HCT116 (cell line): ENCODE data around the gene STAB1. TPM values are rescaled to one million over a fixed set of nuclear protein-coding genes. Genes with fewer than 3 reads are reported as not detected.

ENCODE experiments used
- ATAC-seq: fragments of 200-7000 bp; cut with Tn5 transposase; 2 replicates; pipeline ENCODE4 v1.9.1; 2020; ENCODE audit warnings: mild to moderate bottlenecking, moderate library complexity
- BruUV-seq: library from RNA; stranded (reverse); fragments of 400-500 nt; replicated peaks from 2 replicates; lab custom pipeline; 2021; lab: Mats Ljungman, UMichigan
- CTCF ChIA-PET: fragments of 300-600 bp; sonication (Branson Sonifier 250); formaldehyde crosslinking; loops from one replicate; lab custom pipeline; 2021; ENCODE audit warnings: antibody characterized with exemption; lab: Charles Lee
- POLR2A ChIA-PET: fragments of 300-600, 350-600 bp; sonication (Branson Sonifier 250); formaldehyde crosslinking; loops from one replicate; lab custom pipeline; 2021; ENCODE audit warnings: antibody characterized with exemption; lab: Charles Lee
- RAD21 ChIA-PET, 2 experiments: fragments of 300-600 bp; sonication (Branson Sonifier 250); formaldehyde crosslinking; loops; one replicate each; lab custom pipeline; 2023; ENCODE audit warnings: low total read pairs in 2 of 2; ENCODE audit not compliant: uncharacterized antibody in 2 of 2, unreplicated experiment in 2 of 2, low non-redundant PET in 1 of 2; lab: Charles Lee
- DNase-seq: peaks from one replicate; pipeline ENCODE4 v3.0.0-alpha.2; 2010; ENCODE audit warnings: low read depth, low spot score
- H2AFZ ChIP-seq: fragments of 200-600 bp; shearing (Covaris generic), sonication (generic); 2 replicates; pipeline ENCODE4 v1.6.1; 2017; ENCODE audit warnings: low read depth, mixed run types, mixed read lengths, antibody characterized with exemption, low read length; ENCODE audit not compliant: poor library complexity, severe bottlenecking
- H3K27ac ChIP-seq: 2 replicates; pipeline ENCODE4 v1.5.1; 2012; ENCODE audit warnings: low read depth, low read length
- H3K27me3 ChIP-seq: fragments of 200-600 bp; sonication (generic); 2 replicates; pipeline ENCODE4 v1.6.1; 2016; ENCODE audit warnings: mixed run types, low read length, mixed read lengths; ENCODE audit not compliant: insufficient read depth
- H3K36me3 ChIP-seq, 2 experiments: fragments of 200-500 bp in 1 of 2; fragments of 200-600 bp in 1 of 2; sonication (Bioruptor generic) in 1 of 2; sonication (generic) in 1 of 2; 2 replicates each; pipeline versions ENCODE4 v1.5.1 to v1.6.1; 2014 to 2016; ENCODE audit warnings: low read length in 2 of 2, inconsistent platforms in 1 of 2, mixed read lengths in 1 of 2, mixed run types in 1 of 2; ENCODE audit not compliant: insufficient read depth in 2 of 2, control insufficient read depth in 1 of 2
- H3K4me1 ChIP-seq, 2 experiments: fragments of 200-600 bp in 1 of 2; sonication (generic) in 1 of 2; 2 replicates each; pipeline versions ENCODE4 v1.5.1 to v1.6.1; 2012 to 2017; ENCODE audit warnings: low read length in 2 of 2, inconsistent platforms in 1 of 2, mild to moderate bottlenecking in 1 of 2, mixed read lengths in 1 of 2, mixed run types in 1 of 2, moderate library complexity in 1 of 2; ENCODE audit not compliant: insufficient read depth in 2 of 2, control insufficient read depth in 1 of 2
- H3K4me2 ChIP-seq: fragments of 200-600 bp; sonication (generic); 2 replicates; pipeline ENCODE4 v1.6.1; 2017; ENCODE audit warnings: mixed run types, low read length, mixed read lengths
- H3K4me3 ChIP-seq, 2 experiments: fragments of 200-600 bp in 1 of 2; sonication (generic) in 1 of 2; replicated peaks in 1 of 2; 2 replicates each; pipeline ENCODE4 v1.5.1; 2011 to 2016; ENCODE audit warnings: low read length in 2 of 2, control low read depth in 1 of 2, low read depth in 1 of 2, mild to moderate bottlenecking in 1 of 2, mixed read lengths in 1 of 2, mixed run types in 1 of 2
- H3K79me2 ChIP-seq: fragments of 200-600 bp; sonication (generic); 2 replicates; pipeline ENCODE4 v1.6.1; 2017; ENCODE audit warnings: mild to moderate bottlenecking, mixed run types, low read length, moderate library complexity, mixed read lengths; ENCODE audit not compliant: insufficient read depth
- H3K9ac ChIP-seq: fragments of 200-600 bp; sonication (generic); 2 replicates; pipeline ENCODE4 v1.6.1; 2016; ENCODE audit warnings: low read length, mixed read lengths
- H3K9me2 ChIP-seq: fragments of 200-600 bp; sonication (generic), shearing (Covaris generic); 2 replicates; pipeline ENCODE4 v1.6.1; 2017; ENCODE audit warnings: mixed run types, mild to moderate bottlenecking, moderate library complexity; ENCODE audit not compliant: insufficient read depth
- H3K9me3 ChIP-seq, 2 experiments: fragments of 200-500 bp in 1 of 2; fragments of 200-600 bp in 1 of 2; sonication (Bioruptor generic) in 1 of 2; sonication (generic) in 1 of 2; 2 replicates each; pipeline ENCODE4 v1.6.1; 2014 to 2017; ENCODE audit warnings: low read length in 2 of 2, mixed read lengths in 2 of 2, inconsistent platforms in 1 of 2, low read depth in 1 of 2, mild to moderate bottlenecking in 1 of 2, mixed run types in 1 of 2, moderate library complexity in 1 of 2; ENCODE audit not compliant: control insufficient read depth in 1 of 2, insufficient read depth in 1 of 2
- H4K20me1 ChIP-seq: fragments of 200-600 bp; sonication (generic), shearing (Covaris generic); 2 replicates; pipeline ENCODE4 v1.6.1; 2017; ENCODE audit warnings: mixed run types, mild to moderate bottlenecking, moderate library complexity; ENCODE audit not compliant: insufficient read depth
- EZH2 ChIP-seq: fragments of 200-600 bp; sonication (generic); IDR thresholded peaks from 2 replicates; pipeline ENCODE4 v1.6.1; 2017; ENCODE audit warnings: antibody characterized with exemption, mixed run types
- EZH2phosphoT487 ChIP-seq: fragments of 200-600 bp; IDR thresholded peaks from 2 replicates; pipeline ENCODE4 v1.6.1; 2018; ENCODE audit warnings: antibody characterized with exemption, borderline replicate concordance
- JUND ChIP-seq: IDR thresholded peaks from 2 replicates; pipeline ENCODE4 v1.6.1; 2012
- MAX ChIP-seq: IDR thresholded peaks from 2 replicates; pipeline ENCODE4 v1.6.1; 2012
- POLR2A ChIP-seq: IDR thresholded peaks from 2 replicates; pipeline ENCODE4 v1.7.0; 2011; ENCODE audit warnings: borderline replicate concordance; ENCODE audit not compliant: insufficient read depth, insufficient read length; ENCODE audit errors: extremely low read depth
- SP1 ChIP-seq: IDR thresholded peaks from 2 replicates; pipeline ENCODE4 v1.6.1; 2012; ENCODE audit warnings: low read depth
- ZFX ChIP-seq: fragments of 450-650 bp; IDR thresholded peaks from 2 replicates; pipeline ENCODE4 v1.6.1; 2017
- ZNF274 ChIP-seq: fragments of 200-500 bp; sonication (Bioruptor generic); IDR thresholded peaks from 2 replicates; pipeline ENCODE4 v1.6.1; 2014; ENCODE audit warnings: mild to moderate bottlenecking, low read depth, low read length, inconsistent platforms
- intact Hi-C: fragments of 100-400 bp; cut with micrococcal nuclease; formaldehyde crosslinking; loops from 2 replicates; pipeline ENCODE4 v1.10.0; 2022
- total RNA-seq: library from RNA; stranded (reverse); gene quantifications from one replicate; pipeline ENCODE4 v1.2.1, GENCODE V29; 2021; ENCODE audit not compliant: unreplicated experiment

Gene STAB1
- total RNA-seq, 1 experiment from 2014 or later = 0.44 TPM

GRCh38 chr3:52463416-52463815 lies 31.7 kb upstream of the STAB1 start (continued):
- TF ChIP-seq ZNF274 (no peak), ZFX (no peak), JUND (no peak), SP1 (no peak), POLR2A (no peak)
- TF ChIP-seq, all 23 proteins: peak for 0

- CTCF ChIA-PET = no interaction called here
- POLR2A ChIA-PET = no interaction called here
- DNase-seq (no peak), ATAC-seq (no peak)
- Histone ChIP-seq H3K79me2 (peaks cover 41% of the 10 kb centered on the region), H3K4me1 (no peaks in the 10 kb centered on the region), H4K20me1 (no peaks in the 10 kb centered on the region), H3K4me2 (no peak overlapping the region), H3K27me3 (no peaks in the 10 kb centered on the region), H3K9ac (no peak overlapping the region), H3K36me3 (peaks cover 13 to 21% of the 10 kb centered on the region in 2 experiments), H3K9me3 (no peaks in the 10 kb centered on the region), H3K4me3 (no peak overlapping the region), H2AFZ (no peak overlapping the region), H3K9me2 (no peaks in the 10 kb centered on the region), H3K27ac (no peak overlapping the region)
- BruUV-seq = no TSS peak
- intact Hi-C loops = no loop called here
- RAD21 ChIA-PET = no interaction called here
- no peak for TF ChIP-seq MAX
- no peak for TF ChIP-seq POLR2A
- no peak for TF ChIP-seq EZH2
- TF ChIP-seq, all 23 proteins: peak for 0
These were observed 26.8 kb upstream of the STAB1 start for GRCh38 chr3:52468336-52468735.

GRCh38 chr3:52469001-52469400 lies 26.1 kb upstream of the STAB1 start:
- Histone ChIP-seq H3K4me3 (no peak overlapping the region), H3K27me3 (no peaks in the 10 kb centered on the region), H3K9me3 (no peaks in the 10 kb centered on the region), H3K9me2 (no peaks in the 10 kb centered on the region), H4K20me1 (no peaks in the 10 kb centered on the region), H3K27ac (no peak overlapping the region), H3K9ac (no peak overlapping the region), H3K4me1 (no peaks in the 10 kb centered on the region), H2AFZ (no peak overlapping the region), H3K36me3 (peaks cover 15 to 27% of the 10 kb centered on the region in 2 experiments), H3K4me2 (no peak overlapping the region), H3K79me2 (peaks cover 38% of the 10 kb centered on the region)
- no peak for DNase-seq
- CTCF ChIA-PET = no interaction called here
- BruUV-seq = no TSS peak
- intact Hi-C loops = no loop called here
- no peak for ATAC-seq
- POLR2A ChIA-PET = interaction anchor here (0.7 kb wide), 1 partner anchor 236 kb away, joined by 3 read pairs; no protein-coding TSS in a partner anchor
- no peak for TF ChIP-seq EZH2phosphoT487
- TF ChIP-seq SP1 = no peak
- no peak for TF ChIP-seq JUND
- RAD21 ChIA-PET = no interaction called here
